ENCODE measurements around the gene EDN3.

GRCh38 chr20:59325142-59325523 is 24.7 kb downstream of the EDN3 start:
- no peak for TF ChIP-seq POLR2A (IDR thresholded peaks at IDR 0.05; ENCODE audit: low read depth)
- TF ChIP-seq CTCF (IDR thresholded peaks at IDR 0.05): no peak
